Measurements from ENCODE around the gene UGT1A10.
"Not testable (repeated sequence)": the region's sequence is repeated elsewhere in the genome, so short reads cannot be mapped to it uniquely, and the experiment has no call there.

Gene UGT1A10

DNA sequence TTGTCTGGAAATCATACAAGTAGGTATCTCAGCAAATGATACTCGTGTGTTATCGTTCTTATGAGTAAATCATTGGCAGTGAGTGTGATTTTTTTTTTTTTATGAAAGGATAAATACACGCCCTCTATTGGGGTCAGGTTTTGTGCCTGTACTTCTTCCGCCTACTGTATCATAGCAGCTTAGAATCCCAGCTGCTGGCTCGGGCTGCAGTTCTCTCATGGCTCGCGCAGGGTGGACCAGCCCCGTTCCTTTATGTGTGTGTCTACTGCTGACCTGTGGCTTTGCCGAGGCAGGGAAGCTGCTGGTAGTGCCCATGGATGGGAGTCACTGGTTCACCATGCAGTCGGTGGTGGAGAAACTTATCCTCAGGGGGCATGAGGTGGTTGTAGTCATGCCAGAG lies at the start of gene UGT1A10:
TSS of gene UGT1A10 (plus strand) at position 143 of the 400 bp plus-strand sequence. CDS start at position 218, 75 bp downstream.
- H3K27ac Mint-ChIP-seq, H3K4me1 Mint-ChIP-seq, H3K4me3 Mint-ChIP-seq, H3K9me3 Mint-ChIP-seq, CTCF ChIA-PET, H3K27me3 Mint-ChIP-seq, H3K36me3 Mint-ChIP-seq, DNase-seq: not testable (repeated sequence)

- Mint-ChIP-seq H3K36me3 (no peaks in the 10 kb centered on the region), H3K27me3 (peaks cover 8% of the 10 kb centered on the region), H3K4me3 (no peak overlapping the region), H3K4me1 (no peaks in the 10 kb centered on the region), H3K9me3 (no peaks in the 10 kb centered on the region), H3K27ac (no peak overlapping the region)
- CTCF ChIA-PET, result no interaction called here
- no peak for DNase-seq
Measured at GRCh38 chr2:233588400-233588799, 47.8 kb upstream of the UGT1A10 start.

DNA sequence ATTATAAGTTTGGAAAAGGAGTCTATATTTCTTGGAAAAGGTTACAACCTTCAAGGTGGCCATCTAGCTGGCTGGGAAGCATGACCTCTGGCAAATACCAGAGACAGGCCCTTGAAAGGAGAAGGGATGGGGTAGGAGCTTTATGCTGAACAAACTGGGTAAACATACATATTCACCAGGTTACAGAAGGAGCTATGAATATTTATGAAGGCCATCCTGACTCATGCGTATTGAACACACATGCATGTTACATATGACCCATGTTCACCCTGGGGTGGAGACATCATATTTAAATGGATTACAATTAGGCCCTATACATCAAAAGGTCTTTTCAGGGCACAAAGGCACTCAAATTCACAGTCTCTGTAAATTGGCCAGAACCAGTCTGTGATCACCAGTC lies 43.5 kb upstream of the UGT1A10 start:
- CTCF ChIA-PET, H3K4me1 Mint-ChIP-seq, H3K9me3 Mint-ChIP-seq: not testable (repeated sequence)

DNA sequence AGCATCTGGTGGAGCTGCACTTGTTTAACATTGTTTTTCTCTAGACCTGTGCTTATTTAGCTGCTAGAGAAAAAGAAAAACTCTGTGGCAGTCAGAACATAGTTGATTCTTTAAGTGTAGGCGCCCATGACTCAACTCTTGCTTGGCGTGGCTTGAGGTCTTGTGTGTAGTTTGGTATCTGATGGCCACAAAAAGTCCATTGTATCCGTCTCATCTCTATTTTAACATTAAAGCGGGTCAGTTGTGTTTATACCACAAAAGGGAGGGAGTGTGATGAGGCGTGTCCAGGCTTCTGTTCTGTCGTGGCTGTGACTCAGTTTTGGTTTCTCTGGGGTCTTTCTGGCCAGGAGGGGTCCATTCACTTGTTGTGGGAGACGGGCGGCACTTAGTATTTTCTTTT lies 43.0 kb upstream of the UGT1A10 start:
- H3K36me3 Mint-ChIP-seq, result no peaks in the 10 kb centered on the region
- no peak overlapping the region for H3K4me3 Mint-ChIP-seq
- no peak overlapping the region for H3K27ac Mint-ChIP-seq
- H3K9me3 Mint-ChIP-seq, result no peaks in the 10 kb centered on the region
- no peak for DNase-seq
- CTCF ChIA-PET, result no interaction called here
- peaks cover 4% of the 10 kb centered on the region for H3K27me3 Mint-ChIP-seq
- H3K4me1 Mint-ChIP-seq, result no peaks in the 10 kb centered on the region

More for the DNA sequence above, 43.5 kb upstream of the UGT1A10 start:
- H3K27me3 Mint-ChIP-seq, H3K4me3 Mint-ChIP-seq, DNase-seq, H3K36me3 Mint-ChIP-seq, H3K27ac Mint-ChIP-seq: not testable (repeated sequence)

- no peak for DNase-seq
- H3K4me1 Mint-ChIP-seq, result no peaks in the 10 kb centered on the region
- H3K27ac Mint-ChIP-seq, result no peak overlapping the region
- no peaks in the 10 kb centered on the region for H3K9me3 Mint-ChIP-seq
- CTCF ChIA-PET, result no interaction called here
- peaks cover 12% of the 10 kb centered on the region for H3K27me3 Mint-ChIP-seq
- no peaks in the 10 kb centered on the region for H3K36me3 Mint-ChIP-seq
- H3K4me3 Mint-ChIP-seq, result no peak overlapping the region
Measured at GRCh38 chr2:233597522-233597921, 38.7 kb upstream of the UGT1A10 start.

GRCh38 chr2:233598952-233599351 lies 37.3 kb upstream of the UGT1A10 start:
- DNase-seq, result no peak
- no peak overlapping the region for H3K27ac Mint-ChIP-seq
- peaks cover 17% of the 10 kb centered on the region for H3K27me3 Mint-ChIP-seq
- H3K9me3 Mint-ChIP-seq, result no peaks in the 10 kb centered on the region
- CTCF ChIA-PET, result no interaction called here
- H3K36me3 Mint-ChIP-seq, result no peaks in the 10 kb centered on the region
- H3K4me3 Mint-ChIP-seq, result no peak overlapping the region
- no peaks in the 10 kb centered on the region for H3K4me1 Mint-ChIP-seq

DNA sequence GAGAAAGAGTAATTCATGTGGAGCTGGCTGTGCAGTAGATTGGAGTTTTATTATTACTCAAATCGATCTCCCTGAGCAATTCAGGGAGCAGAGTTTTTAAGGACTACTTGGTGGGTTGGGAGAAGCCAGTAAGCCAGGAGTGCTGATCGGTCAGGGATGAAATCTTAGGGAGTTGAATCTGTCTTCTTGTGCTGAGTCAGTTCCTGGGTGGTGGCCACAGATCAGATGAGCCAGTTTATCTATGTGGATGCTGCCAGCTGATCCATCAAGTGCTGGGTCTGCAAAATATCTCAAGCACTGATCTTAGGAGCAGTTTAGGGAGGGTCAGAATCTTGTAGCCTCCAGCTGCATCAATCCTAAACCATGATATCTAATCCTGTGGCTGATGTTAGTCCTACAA lies 35.9 kb upstream of the UGT1A10 start:
- no peak for DNase-seq
- Mint-ChIP-seq H3K27me3 (peaks cover 20% of the 10 kb centered on the region), H3K4me1 (no peaks in the 10 kb centered on the region), H3K4me3 (no peak overlapping the region), H3K27ac (no peak overlapping the region), H3K36me3 (no peaks in the 10 kb centered on the region), H3K9me3 (no peaks in the 10 kb centered on the region)
- CTCF ChIA-PET, result no interaction called here

DNA sequence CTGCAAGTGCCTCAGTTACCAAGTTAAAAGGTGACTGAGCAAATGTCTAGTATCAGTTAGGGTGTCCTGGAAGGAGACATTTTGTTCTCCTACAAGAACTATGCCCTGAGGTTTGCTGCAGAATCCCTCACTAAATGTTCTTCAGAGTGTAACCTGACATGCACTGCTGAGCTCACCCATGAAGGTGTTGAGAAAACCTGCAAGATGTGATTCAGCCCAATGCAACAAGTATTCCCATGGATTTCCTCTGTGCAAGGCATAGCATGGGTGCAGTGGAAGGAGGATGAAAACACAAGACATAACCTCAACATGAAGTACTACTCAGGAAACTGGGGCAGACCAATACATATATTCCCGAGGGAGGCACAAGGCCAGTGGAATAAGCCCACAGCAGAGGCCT lies 34.2 kb upstream of the UGT1A10 start:
- H3K4me3 Mint-ChIP-seq, result no peak overlapping the region

GRCh38 chr2:233603520-233603919 lies 32.7 kb upstream of the UGT1A10 start:
- H3K36me3 Mint-ChIP-seq, result no peaks in the 10 kb centered on the region
- no peak overlapping the region for H3K4me3 Mint-ChIP-seq
- H3K9me3 Mint-ChIP-seq, result no peaks in the 10 kb centered on the region
- CTCF ChIA-PET, result no interaction called here
- H3K27ac Mint-ChIP-seq, result no peak overlapping the region
- H3K4me1 Mint-ChIP-seq, result no peaks in the 10 kb centered on the region
- H3K27me3 Mint-ChIP-seq, result peaks cover 20% of the 10 kb centered on the region
- DNase-seq, result no peak

More for the DNA sequence above, 34.2 kb upstream of the UGT1A10 start:
- no peak for DNase-seq
- no peak overlapping the region for H3K27ac Mint-ChIP-seq
- peaks cover 20% of the 10 kb centered on the region for H3K27me3 Mint-ChIP-seq
- H3K9me3 Mint-ChIP-seq, result no peaks in the 10 kb centered on the region
- no peaks in the 10 kb centered on the region for H3K4me1 Mint-ChIP-seq
- H3K36me3 Mint-ChIP-seq, result no peaks in the 10 kb centered on the region
- CTCF ChIA-PET, result no interaction called here

GRCh38 chr2:233604826-233605225 lies 31.4 kb upstream of the UGT1A10 start:
- DNase-seq, result no peak
- no peak overlapping the region for H3K27ac Mint-ChIP-seq
- H3K27me3 Mint-ChIP-seq, result peaks cover 25% of the 10 kb centered on the region
- no peaks in the 10 kb centered on the region for H3K9me3 Mint-ChIP-seq
- CTCF ChIA-PET, result no interaction called here
- no peaks in the 10 kb centered on the region for H3K36me3 Mint-ChIP-seq
- no peaks in the 10 kb centered on the region for H3K4me1 Mint-ChIP-seq
- H3K4me3 Mint-ChIP-seq, result no peak overlapping the region

- Mint-ChIP-seq H3K36me3 (no peaks in the 10 kb centered on the region), H3K4me3 (no peak overlapping the region), H3K9me3 (peaks cover under 1% of the 10 kb centered on the region), H3K27me3 (peaks cover 18% of the 10 kb centered on the region), H3K27ac (no peak overlapping the region), H3K4me1 (no peaks in the 10 kb centered on the region)
- no peak for DNase-seq
- CTCF ChIA-PET, result no interaction called here
Measured at GRCh38 chr2:233605680-233606079, 30.6 kb upstream of the UGT1A10 start.

DNA sequence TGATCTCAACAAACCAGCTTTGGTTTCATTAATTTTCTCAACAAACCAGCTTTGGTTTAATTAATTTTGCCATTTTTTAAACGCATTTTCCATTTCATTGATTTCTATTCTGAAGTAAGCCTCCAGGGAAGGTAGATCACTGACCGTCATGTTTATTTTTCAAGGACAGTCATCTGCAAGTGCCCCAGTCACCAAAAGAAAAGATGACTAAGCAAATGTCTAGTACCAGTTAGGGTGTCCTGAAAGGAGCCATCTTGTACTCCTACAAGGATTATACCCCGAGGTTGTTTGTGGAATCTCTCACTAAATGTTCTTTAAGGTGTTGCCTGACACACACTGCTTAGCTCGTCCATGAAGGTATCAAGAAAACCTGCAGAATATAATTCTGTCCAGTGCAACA lies 25.0 kb upstream of the UGT1A10 start:
- no peak for DNase-seq
- Mint-ChIP-seq H3K27ac (no peak overlapping the region), H3K4me3 (no peak overlapping the region), H3K36me3 (no peaks in the 10 kb centered on the region), H3K4me1 (no peaks in the 10 kb centered on the region), H3K9me3 (peaks cover 11% of the 10 kb centered on the region), H3K27me3 (peaks cover 14% of the 10 kb centered on the region)
- CTCF ChIA-PET, result interaction anchor here (1.0 kb wide), 1 partner anchor 27 kb away, joined by 3 read pairs; no protein-coding TSS in a partner anchor

DNA sequence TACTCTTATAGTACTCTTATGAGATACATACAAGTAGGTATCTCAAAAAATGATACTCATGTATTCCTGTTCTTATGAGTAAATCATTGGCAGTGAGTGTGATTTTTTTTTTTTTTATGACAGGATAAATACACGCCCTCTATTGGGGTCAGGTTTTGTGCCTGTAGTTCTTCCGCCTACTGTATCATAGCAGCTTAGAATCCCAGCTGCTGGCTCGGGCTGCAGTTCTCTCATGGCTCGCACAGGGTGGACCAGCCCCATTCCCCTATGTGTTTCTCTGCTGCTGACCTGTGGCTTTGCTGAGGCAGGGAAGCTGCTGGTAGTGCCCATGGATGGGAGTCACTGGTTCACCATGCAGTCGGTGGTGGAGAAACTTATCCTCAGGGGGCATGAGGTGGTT lies 18.8 kb upstream of the UGT1A10 start, which contains the start of gene UGT1A8:
TSS of gene UGT1A8 (plus strand) at position 158 of the 400 bp plus-strand sequence. CDS start at position 233, 75 bp downstream.
- peaks cover 18% of the 10 kb centered on the region for H3K27me3 Mint-ChIP-seq
- CTCF ChIA-PET, H3K27ac Mint-ChIP-seq, H3K36me3 Mint-ChIP-seq, H3K4me1 Mint-ChIP-seq, H3K4me3 Mint-ChIP-seq, DNase-seq, H3K9me3 Mint-ChIP-seq: not testable (repeated sequence)

GRCh38 chr2:233620204-233620603 lies 16.0 kb upstream of the UGT1A10 start:
- no peaks in the 10 kb centered on the region for H3K4me1 Mint-ChIP-seq
- H3K9me3 Mint-ChIP-seq, result no peaks in the 10 kb centered on the region
- no peak overlapping the region for H3K27ac Mint-ChIP-seq
- H3K4me3 Mint-ChIP-seq, result no peak overlapping the region
- no peak for DNase-seq
- CTCF ChIA-PET, result no interaction called here
- H3K27me3 Mint-ChIP-seq, result peaks cover 12% of the 10 kb centered on the region
- H3K36me3 Mint-ChIP-seq, result no peaks in the 10 kb centered on the region

DNA sequence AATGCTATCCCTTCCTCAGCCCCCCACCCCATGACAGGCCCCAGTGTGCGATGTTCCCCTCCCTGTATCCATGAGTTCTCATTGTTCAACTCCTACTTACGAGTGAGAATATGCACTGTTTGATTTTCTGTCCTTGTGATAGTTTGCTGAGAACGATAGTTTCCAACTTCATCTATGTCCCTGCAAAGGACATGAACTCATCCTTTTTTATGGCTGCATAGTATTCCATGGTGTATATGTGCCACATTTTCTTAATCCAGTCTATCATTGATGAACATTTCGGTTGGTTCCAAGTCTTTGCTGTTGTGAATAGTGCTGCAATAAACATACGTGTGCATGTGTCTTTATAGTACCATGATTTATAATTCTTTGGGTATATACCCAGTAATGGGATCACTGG lies 14.4 kb upstream of the UGT1A10 start:
- H3K4me3 Mint-ChIP-seq, H3K27ac Mint-ChIP-seq, H3K36me3 Mint-ChIP-seq, H3K9me3 Mint-ChIP-seq, CTCF ChIA-PET, H3K4me1 Mint-ChIP-seq, DNase-seq: not testable (repeated sequence)
- H3K27me3 Mint-ChIP-seq, result peaks cover 12% of the 10 kb centered on the region

All from activated naive CD4-positive, alpha-beta T cell treated with anti-CD3 and anti-CD28 coated beads, Interleukin-2, amount 10 ng/mL, durations not matched to agents 7 days and 5 days (primary cell).